Measurements from ENCODE around the gene CCL3. TPM values are rescaled to one million over a fixed set of nuclear protein-coding genes. Genes with fewer than 3 reads are reported as not detected.
"Not testable (repeated sequence)": the region's sequence is repeated elsewhere in the genome, so short reads cannot be mapped to it uniquely, and the experiment has no call there.

Gene CCL3
- total RNA-seq, 1 donor from 2014 or later = 31.7 TPM

- DNase-seq (ENCODE audit: low spot score) = not testable (repeated sequence)
Observed at GRCh38 chr17:36115649-36115977, 25.7 kb upstream of the CCL3 start.

- not testable (repeated sequence) for DNase-seq (ENCODE audit: low spot score)
Observed at GRCh38 chr17:36114971-36115648, 25.2 kb upstream of the CCL3 start.

GRCh38 chr17:36113131-36113530 is 23.2 kb upstream of the CCL3 start:
- not testable (repeated sequence) for DNase-seq (ENCODE audit: low spot score)

DNA sequence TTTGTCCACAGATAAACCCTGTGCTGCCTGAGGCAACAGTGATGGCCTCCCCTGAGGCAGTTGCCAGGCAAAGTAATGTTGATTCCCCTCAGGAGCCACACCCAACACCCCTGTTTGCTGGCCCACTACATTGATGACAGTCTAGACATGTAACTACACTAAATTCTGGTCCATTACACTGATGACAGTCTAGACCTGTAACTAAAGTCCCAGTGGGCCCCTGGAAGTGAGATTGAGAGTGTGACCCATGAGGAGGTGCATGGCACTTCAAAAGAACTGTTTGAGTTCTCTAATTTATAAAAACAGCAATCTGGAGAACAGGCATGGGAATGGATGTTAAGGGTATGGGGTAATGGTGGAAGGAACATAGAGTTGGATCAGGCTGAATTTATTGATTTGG is 22.6 kb upstream of the CCL3 start:
- DNase-seq (ENCODE audit: low spot score) = no peak

DNA sequence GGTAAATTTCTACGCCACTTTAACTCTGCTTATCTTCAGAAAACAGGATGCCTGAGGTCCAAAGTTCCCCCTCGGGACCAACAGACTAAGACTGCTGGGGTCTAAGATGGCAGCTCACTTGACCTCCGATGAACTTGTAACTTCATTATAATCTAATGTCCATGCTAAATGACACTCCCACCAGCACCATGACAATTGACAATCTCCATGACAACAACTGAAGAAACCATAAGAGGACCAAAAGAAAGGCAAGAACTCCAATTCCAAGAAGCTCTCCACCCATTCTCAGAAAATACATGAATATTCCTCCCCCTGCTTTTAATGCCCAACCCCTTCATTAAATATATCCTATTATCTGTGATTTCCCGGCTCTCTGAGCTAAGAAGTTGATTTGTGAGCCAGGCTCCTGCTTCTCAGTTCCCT is 21.1 kb upstream of the CCL3 start:
- DNase-seq (ENCODE audit: low spot score) = no peak

GRCh38 chr17:36108265-36108664 is 18.3 kb upstream of the CCL3 start:
- DNase-seq (ENCODE audit: low spot score) = not testable (repeated sequence)

DNA sequence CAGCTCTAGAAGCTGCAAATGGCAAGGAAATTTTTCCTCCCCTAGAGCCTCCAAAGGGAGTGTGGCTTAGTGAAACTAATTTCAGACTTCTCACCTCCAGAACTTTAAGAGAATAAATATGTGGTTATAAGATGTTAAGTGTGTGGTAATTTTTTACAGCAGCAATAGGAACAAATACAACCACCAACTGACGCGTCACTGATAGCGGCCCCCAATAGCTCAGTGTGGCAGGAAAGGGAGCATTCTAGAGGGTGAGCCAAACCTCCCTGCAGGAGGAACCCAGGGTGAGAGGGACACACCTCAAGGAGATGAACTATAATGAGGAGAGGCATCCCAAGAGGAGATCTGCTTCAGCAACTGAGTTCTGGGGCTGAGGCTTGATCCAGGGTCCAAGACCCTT is 17.7 kb upstream of the CCL3 start:
- DNase-seq (ENCODE audit: low spot score) = no peak

GRCh38 chr17:36106493-36106835 is 16.5 kb upstream of the CCL3 start:
- DNase-seq (ENCODE audit: low spot score) = no peak

- no peak for DNase-seq (ENCODE audit: low spot score)
Observed at GRCh38 chr17:36105781-36106492, 16.0 kb upstream of the CCL3 start.

DNA sequence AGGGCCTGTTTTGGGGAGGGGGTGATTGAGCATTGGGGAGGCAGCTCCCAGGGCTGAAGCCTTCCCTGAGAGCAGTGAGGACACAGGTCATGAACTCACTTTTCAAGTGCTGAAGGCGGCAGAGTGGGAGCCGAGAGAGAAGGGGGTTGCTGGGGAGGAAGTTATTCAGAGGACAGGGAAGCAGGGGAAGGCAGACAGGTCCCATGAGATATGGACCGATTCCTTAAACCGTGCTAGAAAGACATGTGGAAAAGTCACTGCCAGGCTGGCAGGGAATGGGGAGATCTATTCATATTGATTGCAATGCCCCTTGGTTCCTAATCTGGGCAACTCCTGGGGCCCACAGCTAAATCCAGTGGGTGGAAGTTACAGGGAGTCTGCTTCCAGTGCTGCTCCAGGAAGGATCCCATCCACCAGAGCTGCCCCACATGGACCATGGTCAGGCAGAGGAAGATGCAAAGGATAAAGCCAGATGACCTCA is 14.8 kb upstream of the CCL3 start:
- no peak for DNase-seq (ENCODE audit: low spot score)

DNA sequence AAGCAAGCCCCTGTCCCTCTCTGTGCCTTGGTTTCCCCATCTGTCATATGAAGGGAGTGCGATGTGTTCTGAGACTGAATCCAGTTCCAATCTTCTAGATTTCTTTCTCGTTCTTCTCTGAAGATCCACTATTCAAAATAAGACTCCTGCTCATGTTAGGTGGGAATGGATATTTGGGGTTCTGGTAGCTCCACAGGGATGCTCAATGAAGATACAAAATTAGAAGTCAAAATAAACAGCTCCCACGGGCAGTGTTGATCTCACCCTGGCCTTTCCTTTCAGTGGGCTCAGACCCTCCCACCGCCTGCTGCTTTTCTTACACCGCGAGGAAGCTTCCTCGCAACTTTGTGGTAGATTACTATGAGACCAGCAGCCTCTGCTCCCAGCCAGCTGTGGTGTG is 14.3 kb upstream of the CCL3 start:
- DNase-seq (ENCODE audit: low spot score) = not testable (repeated sequence)

DNA sequence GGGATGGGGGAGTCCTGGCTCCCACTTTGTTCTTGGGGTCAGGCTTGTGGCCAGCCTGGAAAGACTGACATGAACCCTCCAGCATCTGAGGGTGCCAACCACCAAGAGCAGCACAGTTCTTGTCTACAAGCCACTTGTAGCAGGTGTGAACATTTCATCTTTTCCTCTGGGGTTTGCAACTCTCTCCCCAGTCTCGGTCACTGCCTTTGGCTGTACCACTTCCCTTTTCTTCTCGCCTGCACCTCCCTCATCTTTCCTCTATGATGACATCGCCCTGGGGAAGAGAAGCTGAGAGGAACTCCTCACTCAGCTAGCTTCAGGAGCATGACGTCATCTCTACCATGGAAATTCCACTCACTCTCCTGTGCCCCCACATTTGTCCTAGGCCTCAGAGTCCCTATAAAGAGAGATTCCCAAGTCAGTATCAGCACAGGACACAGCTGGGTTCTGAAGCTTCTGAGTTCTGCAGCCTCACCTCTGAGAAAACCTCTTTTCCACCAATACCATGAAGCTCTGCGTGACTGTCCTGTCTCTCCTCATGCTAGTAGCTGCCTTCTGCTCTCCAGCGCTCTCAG is 13.5 kb upstream of the CCL3 start, which contains the start of gene CCL4:
CCL4 (plus strand) TSS at position 427 of the 575 bp plus-strand sequence; CDS start at position 506, 79 bp downstream.
- not testable (repeated sequence) for DNase-seq (ENCODE audit: low spot score)

DNA sequence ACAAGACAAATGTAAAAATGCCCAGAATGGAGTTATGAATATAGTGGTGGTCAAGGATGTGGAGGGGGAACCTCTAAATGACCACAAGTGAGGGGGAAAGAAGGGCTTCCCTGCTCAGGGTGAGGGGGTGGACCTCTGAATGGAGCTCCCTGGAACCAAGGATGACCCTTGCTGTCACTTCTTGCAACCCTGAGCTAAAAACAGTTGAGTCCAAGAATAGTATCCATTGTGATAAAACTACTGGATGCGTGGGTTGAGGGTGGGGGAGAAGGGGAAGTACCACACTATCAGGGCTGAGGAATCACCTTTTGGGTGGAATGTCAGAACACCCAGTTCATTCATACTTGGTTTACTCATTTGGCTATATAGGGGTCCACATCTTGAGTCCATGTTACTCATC is 9.1 kb upstream of the CCL3 start:
- DNase-seq (ENCODE audit: low spot score) = not testable (repeated sequence)

DNA sequence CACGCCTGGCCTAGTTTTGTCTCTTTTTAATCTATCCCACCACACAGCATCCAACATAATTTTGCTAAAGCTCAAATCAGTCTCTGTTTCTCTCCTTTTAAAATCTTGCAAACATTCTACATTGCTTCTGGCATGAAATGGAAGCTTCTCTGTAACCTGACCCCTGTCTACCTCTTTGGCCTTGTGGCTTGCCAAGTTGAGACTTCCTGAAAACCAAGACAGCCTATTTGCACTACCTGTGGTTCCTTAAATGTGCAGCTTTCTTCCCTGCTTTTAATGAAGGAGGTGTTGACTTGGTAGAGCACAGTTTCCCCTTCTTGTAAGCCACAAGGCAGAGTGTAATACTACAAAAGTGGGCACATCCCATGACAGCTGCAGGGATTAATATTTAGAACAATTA is 6.0 kb upstream of the CCL3 start:
- DNase-seq (ENCODE audit: low spot score) = no peak

DNA sequence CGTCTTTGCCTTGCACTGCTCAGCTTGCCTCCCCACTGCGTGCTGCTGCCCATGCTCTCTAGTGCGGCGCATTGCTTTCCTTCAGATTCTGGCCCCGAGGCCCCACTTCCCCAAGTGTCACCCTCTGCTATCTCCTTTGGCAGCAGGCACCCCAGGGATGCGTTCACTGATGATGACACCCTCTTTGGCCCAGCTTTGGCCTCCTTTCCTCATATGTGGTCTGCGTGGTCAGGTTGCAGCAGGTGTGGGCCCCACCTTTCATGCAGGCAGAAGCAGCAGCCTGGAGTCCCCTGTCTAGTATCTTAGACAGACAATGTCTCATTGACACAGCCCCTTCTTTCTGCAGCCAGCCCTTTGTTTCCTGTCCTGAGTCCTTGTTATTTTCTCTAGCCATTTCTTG is 4.8 kb upstream of the CCL3 start:
- no peak for DNase-seq (ENCODE audit: low spot score)

GRCh38 chr17:36094232-36094631 is 4.3 kb upstream of the CCL3 start:
- no peak for DNase-seq (ENCODE audit: low spot score)

DNA sequence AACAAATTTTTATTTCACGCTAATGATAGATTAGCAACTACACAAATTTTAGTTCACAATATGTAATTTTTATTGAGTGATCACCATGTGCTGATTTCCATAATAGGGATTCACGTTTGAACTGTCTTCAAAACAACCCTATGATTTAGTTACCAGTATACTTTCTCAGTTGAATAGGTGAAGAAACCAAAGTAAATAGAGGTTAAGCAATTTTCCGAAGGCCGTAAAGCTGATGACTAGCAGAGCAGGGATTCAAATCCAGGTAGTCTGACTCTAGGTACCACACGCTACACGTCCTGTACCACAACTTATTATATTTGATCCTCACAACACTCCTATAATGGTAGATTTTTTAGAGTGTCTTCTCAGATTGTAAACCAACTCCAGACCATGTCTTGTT is 2.8 kb upstream of the CCL3 start:
- not testable (repeated sequence) for DNase-seq (ENCODE audit: low spot score)

GRCh38 chr17:36092230-36092629 is 2.3 kb upstream of the CCL3 start:
- no peak for DNase-seq (ENCODE audit: low spot score)

GRCh38 chr17:36089339-36089865 is 541 bp downstream of the CCL3 start:
- no peak for DNase-seq (ENCODE audit: low spot score)

DNA sequence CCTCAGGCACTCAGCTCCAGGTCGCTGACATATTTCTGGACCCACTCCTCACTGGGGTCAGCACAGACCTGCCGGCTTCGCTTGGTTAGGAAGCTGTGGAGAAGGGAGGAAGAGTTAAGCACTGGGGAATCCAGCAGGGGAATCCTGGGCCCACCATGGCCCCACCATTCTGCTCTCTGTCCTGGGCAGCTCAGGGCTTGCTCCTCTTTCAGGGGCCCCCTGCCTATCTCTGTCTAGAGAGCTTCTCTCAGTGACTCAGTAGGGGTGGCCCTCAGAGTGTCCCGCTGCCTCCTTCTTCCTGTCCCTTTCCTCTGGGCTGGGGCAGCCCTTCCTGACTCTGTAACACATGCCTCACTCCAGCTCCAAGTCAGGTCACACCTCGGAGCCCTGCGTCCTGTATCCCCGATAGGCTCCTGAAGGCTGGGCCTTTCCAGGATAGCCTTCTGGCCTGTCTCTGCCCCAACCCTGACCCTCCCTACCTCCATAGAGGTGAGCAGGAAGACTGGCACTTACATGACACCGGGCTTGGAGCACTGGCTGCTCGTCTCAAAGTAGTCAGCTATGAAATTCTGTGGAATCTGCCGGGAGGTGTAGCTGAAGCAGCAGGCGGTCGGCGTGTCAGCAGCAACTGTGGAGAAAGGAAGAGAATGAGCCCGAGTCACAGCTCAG is 1.1 kb downstream of the CCL3 start:
- DNase-seq (ENCODE audit: low spot score) = no peak

GRCh38 chr17:36087897-36088572 is 1.9 kb downstream of the CCL3 start:
- not testable (repeated sequence) for DNase-seq (ENCODE audit: low spot score)

- DNase-seq (ENCODE audit: low spot score) = not testable (repeated sequence)
Observed at GRCh38 chr17:36087471-36087870, 2.5 kb downstream of the CCL3 start.

All from mucosa of gallbladder (tissue), 1 donor.